ENCODE measurements around the gene RPLP1.

- TF ChIP-seq CTCF (optimal IDR thresholded peaks at IDR 0.05 in 1 of 3, IDR thresholded peaks at IDR 0.05 in 1 of 3, conservative IDR thresholded peaks at IDR 0.05 in 1 of 3; ENCODE audit: extremely low read depth in 1 of 3, insufficient read depth in 2 of 3, low read length in 3 of 3) (no peak), EZH2 (IDR thresholded peaks at IDR 0.05; ENCODE audit: low read length) (no peak)
Observed at GRCh38 chr15:69468241-69469121, 15.9 kb downstream of the RPLP1 start.
